Epithelial cell of proximal tubule (primary cell): ENCODE data around the gene PDZD2. TPM values are rescaled to one million over a fixed set of nuclear protein-coding genes. Genes with fewer than 3 reads are reported as not detected.

Source experiments
- DNase-seq: peaks from one replicate; pipeline ENCODE4 v3.0.0-alpha.2; 2011; ENCODE audit warnings: low read depth
- H3K4me3 ChIP-seq: 2 replicates; pipeline ENCODE4 v1.5.1; 2011; ENCODE audit warnings: low read depth, mild to moderate bottlenecking, low read length
- total RNA-seq: library from RNA; depleted of rRNA; stranded (reverse); fragments of >200 nt; gene quantifications from 2 replicates; pipeline ENCODE4 v1.2.3, GENCODE V29; 2015
- TF ChIP-seq, protein P1 (sequence below): conservative IDR thresholded peaks from 2 replicates; pipeline ENCODE4 v1.5.1; 2012; ENCODE audit warnings: low read depth, mild to moderate bottlenecking, low read length

The PDZD2 gene
- total RNA-seq, 1 donor from 2014 or later: 8.4 TPM

DNA sequence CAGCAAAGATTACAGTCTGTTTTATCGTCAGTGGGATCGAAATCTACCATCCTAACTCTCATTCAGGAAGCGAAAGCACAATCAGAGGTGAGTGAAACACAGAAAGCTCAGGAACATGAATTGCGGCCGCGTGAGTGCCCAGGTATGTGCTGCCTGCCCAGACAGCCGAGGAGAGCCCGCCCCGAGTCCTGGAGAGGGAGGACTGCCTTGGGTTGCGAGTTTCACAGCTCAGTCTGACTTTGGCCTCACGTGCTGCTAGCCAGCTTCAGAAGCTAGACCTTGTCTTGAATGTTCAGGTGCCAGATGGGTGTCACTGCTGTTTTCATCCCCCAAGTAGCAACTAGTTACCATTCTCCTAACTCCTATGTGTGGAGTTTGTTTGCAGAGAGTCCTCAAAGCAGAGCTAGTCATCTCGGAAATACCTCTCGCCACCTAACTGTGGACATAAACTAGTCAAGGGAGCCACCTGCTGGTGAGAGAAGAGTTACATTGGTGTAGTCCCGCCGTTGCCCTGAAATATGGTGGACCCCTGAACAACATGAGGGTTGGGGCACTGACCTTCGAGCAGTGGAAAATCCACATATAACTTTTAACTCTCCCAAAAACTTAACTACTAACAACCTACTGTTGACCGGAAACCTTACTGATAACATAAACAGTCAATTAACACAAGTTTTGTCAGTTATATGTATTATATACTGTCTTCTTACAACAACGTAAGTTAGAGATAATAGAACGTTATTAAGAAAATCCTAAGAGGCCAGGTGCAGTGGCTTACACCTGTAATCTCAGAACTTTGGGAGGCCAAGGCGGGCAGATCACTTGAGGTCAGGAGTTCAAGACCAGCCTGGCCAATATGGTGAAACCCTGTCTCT is 454.2 kb downstream of the PDZD2 start:
- TF ChIP-seq, protein P1, sequence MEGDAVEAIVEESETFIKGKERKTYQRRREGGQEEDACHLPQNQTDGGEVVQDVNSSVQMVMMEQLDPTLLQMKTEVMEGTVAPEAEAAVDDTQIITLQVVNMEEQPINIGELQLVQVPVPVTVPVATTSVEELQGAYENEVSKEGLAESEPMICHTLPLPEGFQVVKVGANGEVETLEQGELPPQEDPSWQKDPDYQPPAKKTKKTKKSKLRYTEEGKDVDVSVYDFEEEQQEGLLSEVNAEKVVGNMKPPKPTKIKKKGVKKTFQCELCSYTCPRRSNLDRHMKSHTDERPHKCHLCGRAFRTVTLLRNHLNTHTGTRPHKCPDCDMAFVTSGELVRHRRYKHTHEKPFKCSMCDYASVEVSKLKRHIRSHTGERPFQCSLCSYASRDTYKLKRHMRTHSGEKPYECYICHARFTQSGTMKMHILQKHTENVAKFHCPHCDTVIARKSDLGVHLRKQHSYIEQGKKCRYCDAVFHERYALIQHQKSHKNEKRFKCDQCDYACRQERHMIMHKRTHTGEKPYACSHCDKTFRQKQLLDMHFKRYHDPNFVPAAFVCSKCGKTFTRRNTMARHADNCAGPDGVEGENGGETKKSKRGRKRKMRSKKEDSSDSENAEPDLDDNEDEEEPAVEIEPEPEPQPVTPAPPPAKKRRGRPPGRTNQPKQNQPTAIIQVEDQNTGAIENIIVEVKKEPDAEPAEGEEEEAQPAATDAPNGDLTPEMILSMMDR: peak; percentile 81
- DNase-seq: no peak
- H3K4me3 ChIP-seq: no peak overlapping the region

DNA sequence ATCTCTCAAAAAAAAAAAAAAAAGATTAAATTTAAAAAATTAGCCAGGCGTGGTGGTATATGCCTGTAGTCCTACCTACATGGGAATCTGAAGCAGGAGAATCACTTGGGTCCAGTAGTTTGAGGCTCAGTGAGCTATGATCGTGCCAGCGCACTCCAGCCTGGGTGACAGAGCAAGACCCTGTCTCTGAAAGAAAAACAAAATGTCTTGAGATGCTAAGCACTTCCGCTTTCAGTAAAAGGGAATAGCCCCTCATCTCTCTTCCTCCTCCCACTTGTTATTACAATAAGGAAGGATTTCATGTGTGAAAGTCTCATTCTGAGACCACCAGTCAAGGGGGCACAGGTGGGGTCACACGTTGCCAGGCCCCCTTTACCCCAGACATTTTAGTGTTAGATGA is 455.8 kb downstream of the PDZD2 start:
- no peak for DNase-seq
- no peak overlapping the region for H3K4me3 ChIP-seq
- TF ChIP-seq, protein P1: no peak

DNA sequence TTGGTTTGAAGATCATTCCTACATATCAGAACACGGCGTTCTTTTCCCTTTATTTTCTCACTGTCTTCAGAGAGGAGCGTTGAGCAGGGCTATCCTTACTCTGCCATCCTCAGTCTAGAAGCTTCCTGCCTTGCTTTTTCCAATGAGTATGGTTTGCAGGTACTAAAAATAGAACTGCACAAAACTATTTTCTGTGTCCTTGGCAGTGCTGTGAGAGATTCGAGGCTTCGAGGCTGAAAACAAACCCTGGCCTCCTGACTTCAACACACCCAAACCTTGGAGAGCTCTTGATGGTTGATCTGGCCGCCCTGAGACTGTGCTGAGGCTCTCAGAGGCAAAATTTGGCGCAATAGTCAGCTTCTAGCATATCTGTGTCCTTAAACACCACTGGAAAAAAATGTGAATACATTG is 456.3 kb downstream of the PDZD2 start:
- no peak overlapping the region for H3K4me3 ChIP-seq
- TF ChIP-seq, protein P1: no peak
- no peak for DNase-seq

DNA sequence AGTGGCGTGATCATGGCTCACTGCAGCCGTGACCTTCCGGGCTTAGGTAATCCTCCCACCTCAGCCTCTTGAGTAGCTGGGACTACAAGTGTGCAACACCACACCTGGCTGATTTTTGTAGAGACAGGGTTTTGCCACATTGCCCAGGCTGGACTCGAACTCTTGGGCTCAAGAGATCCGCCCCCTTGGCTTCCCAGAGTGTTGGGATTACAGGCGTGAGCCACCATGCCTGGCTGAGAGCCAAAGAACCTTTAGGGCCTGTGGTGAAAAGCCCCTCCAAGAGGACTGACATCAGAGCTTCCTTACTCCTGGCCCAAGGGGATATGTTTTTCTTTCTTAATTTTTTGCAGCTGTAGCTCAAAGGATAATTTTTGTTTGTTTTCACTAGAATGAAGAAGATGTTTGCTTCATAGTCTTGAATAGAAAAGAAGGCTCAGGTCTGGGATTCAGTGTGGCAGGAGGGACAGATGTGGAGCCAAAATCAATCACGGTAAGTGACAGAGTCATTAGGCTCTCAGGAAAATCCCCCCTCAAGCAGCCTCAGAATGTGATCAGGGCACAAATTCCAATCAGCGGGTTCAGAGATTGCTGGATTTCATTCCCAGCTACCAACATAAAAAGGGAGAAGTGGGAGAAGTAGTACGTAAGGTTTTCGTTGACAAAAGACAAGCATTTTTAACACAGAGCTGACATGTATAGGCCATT is 458.1 kb downstream of the PDZD2 start:
- H3K4me3 ChIP-seq: no peak overlapping the region
- DNase-seq: no peak
- TF ChIP-seq, protein P1: no peak

DNA sequence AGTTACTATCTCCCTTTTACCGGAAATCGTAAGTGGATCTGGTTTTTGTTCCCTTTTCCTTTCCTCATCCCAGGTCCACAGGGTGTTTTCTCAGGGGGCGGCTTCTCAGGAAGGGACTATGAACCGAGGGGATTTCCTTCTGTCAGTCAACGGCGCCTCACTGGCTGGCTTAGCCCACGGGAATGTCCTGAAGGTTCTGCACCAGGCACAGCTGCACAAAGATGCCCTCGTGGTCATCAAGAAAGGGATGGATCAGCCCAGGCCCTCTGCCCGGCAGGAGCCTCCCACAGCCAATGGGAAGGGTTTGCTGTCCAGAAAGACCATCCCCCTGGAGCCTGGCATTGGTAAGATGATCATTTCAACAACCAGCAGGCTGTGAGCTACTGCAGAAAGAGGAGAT is 459.4 kb downstream of the PDZD2 start:
- no peak overlapping the region for H3K4me3 ChIP-seq
- TF ChIP-seq, protein P1: no peak
- DNase-seq: no peak

DNA sequence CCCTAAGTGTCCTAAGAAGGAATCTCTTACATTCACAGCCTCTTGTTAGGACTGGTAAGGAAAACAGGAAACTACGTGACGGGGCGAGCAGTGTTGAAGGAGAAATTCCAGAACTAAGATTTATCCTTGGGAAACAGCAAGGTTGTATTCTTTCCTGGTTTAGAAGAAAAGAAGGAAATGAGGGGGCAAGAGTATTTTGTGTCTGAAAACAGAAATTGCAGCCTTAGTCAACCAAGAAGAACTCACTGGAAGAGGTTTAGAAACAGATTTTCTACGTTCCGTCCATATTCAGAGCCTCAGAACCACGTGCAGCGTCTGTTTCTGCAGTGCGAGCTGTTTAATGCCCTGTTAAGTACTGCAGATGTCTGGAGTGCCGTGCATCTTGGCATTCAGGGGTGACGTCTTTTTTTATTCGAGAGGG is 460.0 kb downstream of the PDZD2 start:
- TF ChIP-seq, protein P1: no peak
- DNase-seq: no peak
- H3K4me3 ChIP-seq: no peak overlapping the region
